DLD1 (cell line): Measurements from ENCODE around the gene LILRB3.
"Not testable (repeated sequence)": the region's sequence is repeated elsewhere in the genome, so short reads cannot be mapped to it uniquely, and the experiment has no call there.

ENCODE experiments used
- in situ Hi-C: cut with HindIII; loops from 2 replicates; pipeline ENCODE4 v1.10.0; 2017; ENCODE audit warnings: low sequenced_read_pairs

Gene LILRB3

GRCh38 chr19:54222474-54223276 lies at the start of gene LILRB3:
Gene LILRB3 (minus strand): TSS chr19:54223007. CDS start chr19:54222976, 31 bp downstream.
- in situ Hi-C loops = not testable (repeated sequence)

GRCh38 chr19:54272181-54272580 lies 49.4 kb upstream of the LILRB3 start:
- in situ Hi-C loops = not testable (repeated sequence)

GRCh38 chr19:54271587-54271986 lies 48.8 kb upstream of the LILRB3 start:
- in situ Hi-C loops = not testable (repeated sequence)

- in situ Hi-C loops = no loop called here
Measured at GRCh38 chr19:54271106-54271505, 48.3 kb upstream of the LILRB3 start.

- in situ Hi-C loops = no loop called here
Measured at GRCh38 chr19:54268936-54269335, 46.1 kb upstream of the LILRB3 start.

GRCh38 chr19:54266133-54266532 lies 43.3 kb upstream of the LILRB3 start:
- in situ Hi-C loops = no loop called here

- in situ Hi-C loops = no loop called here
Measured at GRCh38 chr19:54262470-54262869, 39.7 kb upstream of the LILRB3 start.

GRCh38 chr19:54262066-54262465 lies 39.3 kb upstream of the LILRB3 start:
- in situ Hi-C loops = no loop called here

- in situ Hi-C loops = no loop called here
Measured at GRCh38 chr19:54257116-54257480, 34.3 kb upstream of the LILRB3 start, which contains the start of gene LILRB5. Gene LILRB5 (minus strand): TSS chr19:54257273. CDS start chr19:54257193, 80 bp downstream.

GRCh38 chr19:54256250-54257115 lies 33.7 kb upstream of the LILRB3 start:
- in situ Hi-C loops = no loop called here

- in situ Hi-C loops = no loop called here
Measured at GRCh38 chr19:54255105-54255775, 32.4 kb upstream of the LILRB3 start.

GRCh38 chr19:54254195-54254906 lies 31.5 kb upstream of the LILRB3 start:
- in situ Hi-C loops = no loop called here

- in situ Hi-C loops = no loop called here
Measured at GRCh38 chr19:54253331-54254194, 30.8 kb upstream of the LILRB3 start.

GRCh38 chr19:54252845-54253244 lies 30.0 kb upstream of the LILRB3 start:
- in situ Hi-C loops = no loop called here

GRCh38 chr19:54252243-54252642 lies 29.4 kb upstream of the LILRB3 start:
- in situ Hi-C loops = no loop called here

- in situ Hi-C loops = no loop called here
Measured at GRCh38 chr19:54248016-54248601, 25.3 kb upstream of the LILRB3 start.

- in situ Hi-C loops = no loop called here
Measured at GRCh38 chr19:54247106-54247930, 24.5 kb upstream of the LILRB3 start.

GRCh38 chr19:54245936-54246335 lies 23.1 kb upstream of the LILRB3 start:
- in situ Hi-C loops = no loop called here
